Purkinje cell (primary cell): Measurements from ENCODE around the gene SAMD4A. TPM values are rescaled to one million over a fixed set of nuclear protein-coding genes. Genes with fewer than 3 reads are reported as not detected.

ENCODE experiments used
- polyA plus RNA-seq: library from polyadenylated mRNA; unstranded; fragments of >200 nt; fragmentation: Nextera tagmentation; gene quantifications from 2 replicates; pipeline ENCODE4 v1.2.1, GENCODE V29; 2014

SAMD4A gene, protein sequence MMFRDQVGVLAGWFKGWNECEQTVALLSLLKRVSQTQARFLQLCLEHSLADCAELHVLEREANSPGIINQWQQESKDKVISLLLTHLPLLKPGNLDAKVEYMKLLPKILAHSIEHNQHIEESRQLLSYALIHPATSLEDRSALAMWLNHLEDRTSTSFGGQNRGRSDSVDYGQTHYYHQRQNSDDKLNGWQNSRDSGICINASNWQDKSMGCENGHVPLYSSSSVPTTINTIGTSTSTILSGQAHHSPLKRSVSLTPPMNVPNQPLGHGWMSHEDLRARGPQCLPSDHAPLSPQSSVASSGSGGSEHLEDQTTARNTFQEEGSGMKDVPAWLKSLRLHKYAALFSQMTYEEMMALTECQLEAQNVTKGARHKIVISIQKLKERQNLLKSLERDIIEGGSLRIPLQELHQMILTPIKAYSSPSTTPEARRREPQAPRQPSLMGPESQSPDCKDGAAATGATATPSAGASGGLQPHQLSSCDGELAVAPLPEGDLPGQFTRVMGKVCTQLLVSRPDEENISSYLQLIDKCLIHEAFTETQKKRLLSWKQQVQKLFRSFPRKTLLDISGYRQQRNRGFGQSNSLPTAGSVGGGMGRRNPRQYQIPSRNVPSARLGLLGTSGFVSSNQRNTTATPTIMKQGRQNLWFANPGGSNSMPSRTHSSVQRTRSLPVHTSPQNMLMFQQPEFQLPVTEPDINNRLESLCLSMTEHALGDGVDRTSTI
- 6.7 and 8.4 TPM in 2 replicates for polyA plus RNA-seq

DNA sequence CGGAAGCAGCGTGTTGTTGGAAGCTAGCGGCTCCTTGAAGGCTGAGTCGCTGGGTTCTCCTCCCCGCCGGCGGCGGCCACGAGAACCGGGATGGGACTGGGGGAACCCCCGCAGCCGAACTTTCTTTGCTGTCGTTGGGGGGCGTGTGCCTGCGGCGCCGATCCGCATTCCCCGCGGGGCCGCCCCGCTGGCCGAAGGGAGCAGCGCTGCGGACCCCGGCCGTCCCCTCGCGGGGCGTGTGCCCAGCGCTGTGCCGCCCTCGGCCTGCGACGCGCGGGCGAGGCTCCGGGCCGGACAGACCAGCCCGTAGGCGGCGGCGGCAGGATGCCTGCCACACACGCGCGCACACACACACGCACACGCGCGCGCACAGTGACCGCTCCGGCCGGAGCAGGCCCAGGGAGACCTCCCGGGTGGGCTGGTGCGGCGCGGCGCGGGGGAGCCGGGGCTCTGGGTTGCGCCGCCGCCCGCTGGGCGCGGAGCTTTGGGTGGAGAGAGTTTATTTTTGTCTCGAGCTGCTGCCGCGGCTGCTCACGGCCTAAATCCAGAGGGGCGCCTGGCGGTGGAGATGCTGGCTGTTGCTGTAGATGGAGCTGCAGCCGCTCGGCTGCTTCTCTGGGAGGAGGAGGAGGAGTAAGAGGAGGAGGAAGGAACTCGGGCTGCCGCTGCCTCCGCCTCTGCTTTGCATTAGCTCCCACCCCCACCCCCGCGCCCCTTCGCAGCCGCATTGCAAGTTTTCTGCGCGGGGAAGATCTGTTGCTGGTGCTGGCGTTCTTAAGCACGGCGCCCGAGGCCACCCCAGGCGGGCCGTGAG lies at the start of gene SAMD4A:
Gene SAMD4A (plus strand): TSS at position 719 of the 814 bp plus-strand sequence. CDS start 789 bp downstream, outside the sequence.

Other genes with a start within 250 kb of the SAMD4A start
- gene CDKN3, start 170.1 kb upstream of the SAMD4A start, polyA plus RNA-seq, result 16.0 and 21.9 TPM in 2 replicates
- gene CNIH1, start 125.8 kb upstream of the SAMD4A start, polyA plus RNA-seq, result 490 and 515 TPM in 2 replicates
- gene GMFB, start 78.1 kb upstream of the SAMD4A start, polyA plus RNA-seq, result 46.7 and 61.7 TPM in 2 replicates
- gene CGRRF1, start 57.2 kb upstream of the SAMD4A start, polyA plus RNA-seq, result 180 and 217 TPM in 2 replicates